Heart left ventricle (tissue), 16 donors: Measurements from ENCODE around the gene CABP2. TPM values are rescaled to one million over a fixed set of nuclear protein-coding genes. Genes with fewer than 3 reads are reported as not detected.
"Not testable (repeated sequence)": the region's sequence is repeated elsewhere in the genome, so short reads cannot be mapped to it uniquely, and the experiment has no call there.

ENCODE experiments used
- ATAC-seq, 4 donors: fragments of 200-7000 bp; cut with Tn5 transposase; one replicate each; pipeline ENCODE4 v1.9.1; 2020 to 2022; ENCODE audit warnings: moderate library complexity in 4 of 4, mild to moderate bottlenecking in 3 of 4, moderate number of reproducible peaks in 1 of 4
- DNase-seq, 5 donors: peaks; one replicate each; pipeline ENCODE4 v3.0.0-alpha.2; 2020
- H3K27ac ChIP-seq, 12 donors: fragments of 200-600 bp; sonication (generic) in 4 of 12; one replicate each; pipeline versions ENCODE4 v1.5.0 to v1.8.0; 2016 to 2022; ENCODE audit warnings: mild to moderate bottlenecking in 2 of 12
- H3K27me3 ChIP-seq, 9 donors: fragments of 200-600 bp; sonication (generic) in 2 of 9; one replicate each; pipeline versions ENCODE4 v1.5.1 to v1.8.0; 2016 to 2022; ENCODE audit warnings: mild to moderate bottlenecking in 3 of 9
- H3K36me3 ChIP-seq, 9 donors: fragments of 200-600 bp; sonication (generic) in 2 of 9; one replicate each; pipeline versions ENCODE4 v1.5.0 to v1.8.0; 2018 to 2022; ENCODE audit warnings: mild to moderate bottlenecking in 2 of 9
- H3K4me1 ChIP-seq, 12 donors: fragments of 200-600 bp; sonication (generic) in 4 of 12; one replicate each; pipeline versions ENCODE4 v1.5.0 to v1.8.0; 2016 to 2022; ENCODE audit warnings: mild to moderate bottlenecking in 3 of 12
- H3K4me3 ChIP-seq, 12 donors: fragments of 200-600 bp; sonication (generic) in 4 of 12; one replicate each; pipeline versions ENCODE4 v1.5.0 to v1.8.0; 2017 to 2022; ENCODE audit warnings: mild to moderate bottlenecking in 9 of 12, moderate library complexity in 4 of 12
- H3K9me3 ChIP-seq, 12 donors: fragments of 200-600 bp; sonication (generic) in 4 of 12; one replicate each; pipeline versions ENCODE4 v1.5.0 to v1.8.0; 2016 to 2022; ENCODE audit warnings: mild to moderate bottlenecking in 1 of 12
- POLR2A ChIP-seq, 2 donors: fragments of 450-650 bp; IDR thresholded peaks; one replicate each; pipeline ENCODE4 v1.6.1; 2017; ENCODE audit warnings: antibody characterized with exemption in 2 of 2, mild to moderate bottlenecking in 2 of 2, moderate library complexity in 2 of 2
- WGBS, 4 donors: extraction: QIAGEN DNeasy Blood & Tissue Kit in 2 of 4; methylation state at CpG; one replicate each; pipeline versions ENCODE4 v1.1.5 to v1.1.7; 2013 to 2018; 5-methylcytosine and 5-hydroxymethylcytosine counted together
- intact Hi-C, 10 donors: fragments of 100-400 bp; cut with DNase I; formaldehyde crosslinking; loops; one replicate each; pipeline versions ENCODE4 v1.11.1 to v1.14.2; 2022
- polyA plus RNA-seq, 2 donors: library from polyadenylated mRNA; stranded (reverse); fragments of 200-250 nt; gene quantifications; one replicate each; pipeline ENCODE4 v1.2.3, GENCODE V29; 2013
- total RNA-seq, 9 donors: library from RNA; depleted of rRNA in 2 of 9; stranded (reverse); fragments of >200 nt in 2 of 9; fragmentation: NEBNext Ultra II Directional in 3 of 9; extraction: Animal tissue kit (Norgen Biotek cat#: 25700) in 3 of 9; gene quantifications; one replicate each; pipeline versions ENCODE4 v1.1.0 to v1.2.4, GENCODE V29; 2016 to 2023
- TF ChIP-seq, protein P1 (sequence below), 12 donors: fragments of 200-600 bp; sonication (generic) in 4 of 12; IDR thresholded peaks; one replicate each; pipeline versions ENCODE4 v1.5.0 to v1.8.0; 2018 to 2022; ENCODE audit warnings: antibody characterized with exemption in 12 of 12, mild to moderate bottlenecking in 5 of 12
- donor health status: ischemic (EF 13 %, LVEDD 7.1; RV severe dilation, severe dysfunction).
- donor health status: healthy with polysubstance abuse.
- donor health status: DM: no; HTN: yes; CAD: no.
- donor health status: DM: no; HTN: no; CAD: no.
- donor health status: ischemic (EF 25% LVEDD 6.9; RV normal size, moderate dysfunction).
- donor health status: ischemic (EF 25% LVEDD 5.7; RV mildly dilated, moderate dysfunction).
- donor health status: healthy.
- donor health status: DM: yes; HTN: yes; CAD: no.
- donor health status: ischemic (EF 35%, LVEDD 5.7; RV mildly dilated, moderate dysfunction).
- donor health status: nonischemic (EF 11% LVEDD 7.7; RV severe dilation, severe dysfunction).
- donor health status: DM: yes; HTN: yes; CAD: no.
- donor health status: PGD.
- donor health status: ischemic (EF 29% LVEDD 5.4; RV normal size, mild dysfunction).
- donor health status: nonischemic (EF 23%, LVEDD 6.1; RV moderate dilation, normal function).

The CABP2 gene
- total and polyA plus RNA-seq, 11 donors = not detected

DNA sequence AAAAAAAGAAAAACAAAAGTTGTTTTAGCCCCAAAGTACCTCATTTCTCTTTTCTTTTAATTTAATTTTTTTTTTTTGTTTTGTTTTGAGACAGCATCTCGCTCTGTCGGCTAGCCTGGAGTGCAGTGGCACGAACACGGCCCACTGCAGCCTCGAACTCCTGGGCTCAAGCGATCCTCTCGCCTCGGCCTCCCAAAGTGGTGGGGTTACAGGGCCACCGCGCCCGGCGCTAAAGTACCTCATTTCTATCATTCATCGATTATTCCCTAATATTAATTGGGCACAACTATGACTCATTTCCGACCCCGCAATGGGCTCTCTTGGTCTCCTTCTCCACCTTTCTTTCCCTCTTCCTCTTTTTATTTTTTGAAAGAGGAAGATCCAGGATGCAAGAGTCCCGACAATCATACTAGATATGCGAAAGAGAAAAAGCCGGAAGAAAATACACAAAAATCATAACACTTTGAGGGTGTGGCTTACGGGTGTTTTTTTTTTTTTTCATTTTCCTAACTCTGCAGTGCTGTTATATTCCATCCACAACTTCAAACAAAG, 40.9 kb downstream of the CABP2 start:
- Histone ChIP-seq H3K27me3 (peaks cover 0 to 3% (median 0%) of the 10 kb centered on the region in 9 donors), H3K4me1 (peaks cover 5 to 44% (median 25%) of the 10 kb centered on the region in 12 donors), H3K27ac (peak overlapping the region; percentile 21 to 91 (median 85)), H3K4me3 (peak overlapping the region; percentile 41 to 72 (median 60)), H3K36me3 (peaks cover 0 to 10% (median 7%) of the 10 kb centered on the region in 9 donors), H3K9me3 (no peaks in the 10 kb centered on the region)
- peak in 2 of 4 donors; percentile 13 to 23 for ATAC-seq
- TF ChIP-seq, protein P1, sequence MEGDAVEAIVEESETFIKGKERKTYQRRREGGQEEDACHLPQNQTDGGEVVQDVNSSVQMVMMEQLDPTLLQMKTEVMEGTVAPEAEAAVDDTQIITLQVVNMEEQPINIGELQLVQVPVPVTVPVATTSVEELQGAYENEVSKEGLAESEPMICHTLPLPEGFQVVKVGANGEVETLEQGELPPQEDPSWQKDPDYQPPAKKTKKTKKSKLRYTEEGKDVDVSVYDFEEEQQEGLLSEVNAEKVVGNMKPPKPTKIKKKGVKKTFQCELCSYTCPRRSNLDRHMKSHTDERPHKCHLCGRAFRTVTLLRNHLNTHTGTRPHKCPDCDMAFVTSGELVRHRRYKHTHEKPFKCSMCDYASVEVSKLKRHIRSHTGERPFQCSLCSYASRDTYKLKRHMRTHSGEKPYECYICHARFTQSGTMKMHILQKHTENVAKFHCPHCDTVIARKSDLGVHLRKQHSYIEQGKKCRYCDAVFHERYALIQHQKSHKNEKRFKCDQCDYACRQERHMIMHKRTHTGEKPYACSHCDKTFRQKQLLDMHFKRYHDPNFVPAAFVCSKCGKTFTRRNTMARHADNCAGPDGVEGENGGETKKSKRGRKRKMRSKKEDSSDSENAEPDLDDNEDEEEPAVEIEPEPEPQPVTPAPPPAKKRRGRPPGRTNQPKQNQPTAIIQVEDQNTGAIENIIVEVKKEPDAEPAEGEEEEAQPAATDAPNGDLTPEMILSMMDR (IDR thresholded peaks at IDR 0.05) = no peak
- TF ChIP-seq POLR2A (IDR thresholded peaks at IDR 0.05) = no peak
- intact Hi-C loops = loop anchor here in 2 of 10 donors (2.0 to 5.0 kb wide), 2 partner anchors 22 to 90 kb away; partner anchors contain the start of genes PITPNM1 (in 1 of the 2) and RAD9A (in 1 of the 2)
- DNase-seq = peak in 1 of 5 donors; percentile 62
- 51 to 55% (median 54%) methylated on average over 19 of the region's 19 CpGs for WGBS, 4 donors

DNA sequence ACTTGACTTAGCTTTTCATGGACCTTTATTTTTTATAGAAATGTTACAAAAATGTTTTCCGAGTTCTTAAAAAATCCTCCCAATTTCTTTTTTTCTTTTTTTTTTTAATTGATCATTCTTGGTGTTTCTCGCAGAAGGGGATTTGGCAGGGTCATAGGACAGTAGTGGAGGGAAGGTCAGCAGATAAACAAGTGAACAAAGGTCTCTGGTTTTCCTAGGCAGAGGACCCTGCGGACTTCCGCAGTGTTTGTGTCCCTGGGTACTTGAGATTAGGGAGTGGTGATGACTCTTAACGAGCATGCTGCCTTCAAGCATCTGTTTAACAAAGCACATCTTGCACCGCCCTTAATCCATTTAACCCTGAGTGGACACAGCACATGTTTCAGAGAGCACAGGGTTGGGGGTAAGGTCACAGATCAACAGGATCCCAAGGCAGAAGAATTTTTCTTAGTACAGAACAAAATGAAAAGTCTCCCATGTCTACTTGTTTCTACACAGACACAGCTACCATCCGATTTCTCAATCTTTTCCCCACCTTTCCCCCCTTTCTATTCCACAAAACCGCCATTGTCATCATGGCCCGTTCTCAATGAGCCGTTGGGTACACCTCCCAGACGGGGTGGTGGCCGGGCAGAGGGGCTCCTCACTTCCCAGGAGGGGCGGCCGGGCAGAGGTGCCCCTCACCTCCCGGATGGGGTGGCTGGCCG, 45.7 kb downstream of the CABP2 start:
- H3K36me3 ChIP-seq, H3K4me3 ChIP-seq, ATAC-seq, H3K27ac ChIP-seq, H3K9me3 ChIP-seq, H3K27me3 ChIP-seq, DNase-seq, H3K4me1 ChIP-seq, intact Hi-C loops: not testable (repeated sequence)
- WGBS, 4 donors = 80 to 83% (median 82%) methylated on average over 14 of the region's 16 CpGs

DNA sequence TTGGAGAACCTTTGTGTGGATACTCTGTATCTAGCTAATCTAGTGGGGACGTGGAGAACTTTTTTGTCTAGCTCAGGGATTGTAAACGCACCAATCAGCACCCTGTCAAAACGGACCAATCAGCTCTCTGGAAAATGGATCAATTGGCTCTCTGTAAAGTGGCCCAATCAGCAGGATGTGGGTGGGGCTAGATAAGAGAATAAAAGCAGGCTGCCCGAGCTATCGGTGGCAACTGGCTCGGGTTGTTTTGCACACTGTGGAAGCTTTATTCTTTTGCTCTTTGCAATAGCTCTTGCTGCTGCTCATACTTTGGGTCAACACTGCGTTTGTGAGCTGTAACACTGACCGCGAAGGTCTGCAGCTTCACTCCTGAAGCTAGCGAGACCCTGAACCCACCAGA, 46.6 kb downstream of the CABP2 start:
- H3K4me3 ChIP-seq, ATAC-seq, intact Hi-C loops, H3K4me1 ChIP-seq, H3K27me3 ChIP-seq, H3K27ac ChIP-seq, H3K36me3 ChIP-seq, H3K9me3 ChIP-seq, DNase-seq: not testable (repeated sequence)
- WGBS, 4 donors = 73 to 79% (median 77%) methylated on average over 10 of the region's 10 CpGs

DNA sequence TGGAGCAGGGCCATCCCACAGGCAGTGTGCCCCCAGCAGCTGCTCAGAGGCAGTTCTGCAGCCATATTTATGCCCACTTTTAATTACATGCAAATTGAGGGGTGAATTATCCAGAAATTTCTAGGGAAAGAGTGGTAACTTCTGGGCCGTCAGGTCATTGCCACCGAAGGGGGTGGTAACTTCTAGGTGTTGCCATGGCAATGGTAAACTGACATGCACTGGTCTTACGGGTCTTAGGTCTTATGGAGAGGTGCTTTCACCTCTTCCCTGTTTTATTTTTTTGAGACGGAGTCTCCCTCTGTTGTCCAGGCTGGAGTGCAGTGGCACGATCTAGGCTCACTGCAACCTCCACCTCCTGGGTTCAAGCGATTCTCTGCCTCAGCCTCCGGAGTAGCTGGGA, 50.4 kb downstream of the CABP2 start:
- 76 to 85% (median 80%) methylated on average over 7 of the region's 7 CpGs for WGBS, 4 donors

More for the DNA sequence above, 50.4 kb downstream of the CABP2 start:
- no peak for DNase-seq
- Histone ChIP-seq H3K36me3 (no peaks in the 10 kb centered on the region), H3K4me1 (peaks cover 0 to 17% (median 12%) of the 10 kb centered on the region in 12 donors), H3K9me3 (no peaks in the 10 kb centered on the region), H3K4me3 (no peak overlapping the region), H3K27ac (no peak overlapping the region), H3K27me3 (no peaks in the 10 kb centered on the region)
- intact Hi-C loops = loop anchor here in 1 of 10 donors (5.0 kb wide), 1 partner anchor 34 kb away; the partner anchor contains the start of genes CDK2AP2 and PITPNM1
- TF ChIP-seq POLR2A (IDR thresholded peaks at IDR 0.05) = no peak
- TF ChIP-seq, protein P1 (IDR thresholded peaks at IDR 0.05) = no peak
- no peak for ATAC-seq
